ENCODE data around the gene TLE3.

Gene TLE3

GRCh38 chr15:70016511-70016994 is 81.2 kb downstream of the TLE3 start:
- Histone ChIP-seq H3K9me3 (ENCODE audit: control insufficient read depth, low read depth, low read length) (no peaks in the 10 kb centered on the region), H3K36me3 (ENCODE audit: control insufficient read depth, low read depth, low read length) (no peaks in the 10 kb centered on the region), H3K27ac (ENCODE audit: low read length) (no peak overlapping the region), H3K27me3 (ENCODE audit: control insufficient read depth, insufficient read depth, low read length) (peaks cover 9% of the 10 kb centered on the region), H3K4me1 (ENCODE audit: control insufficient read depth, low read depth, low read length) (peaks cover 16% of the 10 kb centered on the region), H3K4me3 (ENCODE audit: low read length) (no peak overlapping the region), H3K9ac (ENCODE audit: low read length) (no peak overlapping the region)

GRCh38 chr15:70014860-70015490 is 82.7 kb downstream of the TLE3 start:
- Histone ChIP-seq H3K9ac (ENCODE audit: low read length) (no peak overlapping the region), H3K9me3 (ENCODE audit: control insufficient read depth, low read depth, low read length) (no peaks in the 10 kb centered on the region), H3K36me3 (ENCODE audit: control insufficient read depth, low read depth, low read length) (no peaks in the 10 kb centered on the region), H3K27me3 (ENCODE audit: control insufficient read depth, insufficient read depth, low read length) (peaks cover 9% of the 10 kb centered on the region), H3K27ac (ENCODE audit: low read length) (no peak overlapping the region), H3K4me3 (ENCODE audit: low read length) (no peak overlapping the region), H3K4me1 (ENCODE audit: control insufficient read depth, low read depth, low read length) (peaks cover 16% of the 10 kb centered on the region)

- Histone ChIP-seq H3K27me3 (ENCODE audit: control insufficient read depth, insufficient read depth, low read length) (peaks cover 9% of the 10 kb centered on the region), H3K9ac (ENCODE audit: low read length) (no peak overlapping the region), H3K36me3 (ENCODE audit: control insufficient read depth, low read depth, low read length) (no peaks in the 10 kb centered on the region), H3K4me1 (ENCODE audit: control insufficient read depth, low read depth, low read length) (peaks cover 16% of the 10 kb centered on the region), H3K27ac (ENCODE audit: low read length) (no peak overlapping the region), H3K4me3 (ENCODE audit: low read length) (no peak overlapping the region), H3K9me3 (ENCODE audit: control insufficient read depth, low read depth, low read length) (no peaks in the 10 kb centered on the region)
These were observed 83.4 kb downstream of the TLE3 start for GRCh38 chr15:70014331-70014730.

GRCh38 chr15:70013656-70014313 is 83.9 kb downstream of the TLE3 start:
- peaks cover 9% of the 10 kb centered on the region for H3K27me3 ChIP-seq (ENCODE audit: control insufficient read depth, insufficient read depth, low read length)
- H3K36me3 ChIP-seq (ENCODE audit: control insufficient read depth, low read depth, low read length): no peaks in the 10 kb centered on the region
- H3K4me1 ChIP-seq (ENCODE audit: control insufficient read depth, low read depth, low read length): peaks cover 16% of the 10 kb centered on the region
- H3K9ac ChIP-seq (ENCODE audit: low read length): no peak overlapping the region
- H3K27ac ChIP-seq (ENCODE audit: low read length): no peak overlapping the region
- no peaks in the 10 kb centered on the region for H3K9me3 ChIP-seq (ENCODE audit: control insufficient read depth, low read depth, low read length)
- no peak overlapping the region for H3K4me3 ChIP-seq (ENCODE audit: low read length)

DNA sequence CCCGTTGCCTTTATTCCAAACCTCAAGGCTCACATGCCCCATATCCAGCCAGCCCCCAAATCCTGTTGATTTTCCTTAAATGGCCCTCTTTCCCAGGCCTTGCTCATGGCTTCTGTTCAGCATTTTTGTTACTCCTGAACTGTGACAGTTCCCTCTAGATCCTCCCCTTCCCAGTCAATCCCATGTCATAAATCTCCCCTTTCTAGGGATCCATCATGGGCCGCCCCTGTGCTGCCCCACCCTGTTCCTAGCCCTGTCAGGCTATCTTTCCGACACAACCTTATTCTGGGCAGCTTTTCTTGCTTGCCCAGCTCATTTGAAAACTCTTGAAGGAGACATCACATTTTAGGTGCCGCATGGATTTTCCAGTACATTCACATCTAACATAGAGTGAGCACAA is 84.8 kb downstream of the TLE3 start:
- H3K27ac ChIP-seq (ENCODE audit: low read length): no peak overlapping the region
- no peaks in the 10 kb centered on the region for H3K9me3 ChIP-seq (ENCODE audit: control insufficient read depth, low read depth, low read length)
- peaks cover 16% of the 10 kb centered on the region for H3K4me1 ChIP-seq (ENCODE audit: control insufficient read depth, low read depth, low read length)
- H3K36me3 ChIP-seq (ENCODE audit: control insufficient read depth, low read depth, low read length): no peaks in the 10 kb centered on the region
- H3K4me3 ChIP-seq (ENCODE audit: low read length): no peak overlapping the region
- no peak overlapping the region for H3K9ac ChIP-seq (ENCODE audit: low read length)
- H3K27me3 ChIP-seq (ENCODE audit: control insufficient read depth, insufficient read depth, low read length): peaks cover 9% of the 10 kb centered on the region

GRCh38 chr15:70008697-70009290 is 88.9 kb downstream of the TLE3 start:
- Histone ChIP-seq H3K36me3 (ENCODE audit: control insufficient read depth, low read depth, low read length) (no peaks in the 10 kb centered on the region), H3K4me3 (ENCODE audit: low read length) (no peak overlapping the region), H3K27ac (ENCODE audit: low read length) (no peak overlapping the region), H3K9ac (ENCODE audit: low read length) (no peak overlapping the region), H3K27me3 (ENCODE audit: control insufficient read depth, insufficient read depth, low read length) (no peaks in the 10 kb centered on the region), H3K9me3 (ENCODE audit: control insufficient read depth, low read depth, low read length) (no peaks in the 10 kb centered on the region), H3K4me1 (ENCODE audit: control insufficient read depth, low read depth, low read length) (peaks cover under 1% of the 10 kb centered on the region)

- Histone ChIP-seq H3K36me3 (ENCODE audit: control insufficient read depth, low read depth, low read length) (no peaks in the 10 kb centered on the region), H3K27me3 (ENCODE audit: control insufficient read depth, insufficient read depth, low read length) (no peaks in the 10 kb centered on the region), H3K9ac (ENCODE audit: low read length) (no peak overlapping the region), H3K4me1 (ENCODE audit: control insufficient read depth, low read depth, low read length) (no peaks in the 10 kb centered on the region), H3K27ac (ENCODE audit: low read length) (no peak overlapping the region), H3K9me3 (ENCODE audit: control insufficient read depth, low read depth, low read length) (no peaks in the 10 kb centered on the region), H3K4me3 (ENCODE audit: low read length) (no peak overlapping the region)
These were observed 91.2 kb downstream of the TLE3 start for GRCh38 chr15:70006259-70007147.

- Histone ChIP-seq H3K27ac (ENCODE audit: low read length) (no peak overlapping the region), H3K4me3 (ENCODE audit: low read length) (no peak overlapping the region), H3K9ac (ENCODE audit: low read length) (no peak overlapping the region), H3K9me3 (ENCODE audit: control insufficient read depth, low read depth, low read length) (no peaks in the 10 kb centered on the region), H3K36me3 (ENCODE audit: control insufficient read depth, low read depth, low read length) (no peaks in the 10 kb centered on the region), H3K27me3 (ENCODE audit: control insufficient read depth, insufficient read depth, low read length) (no peaks in the 10 kb centered on the region), H3K4me1 (ENCODE audit: control insufficient read depth, low read depth, low read length) (no peaks in the 10 kb centered on the region)
These were observed 92.9 kb downstream of the TLE3 start for GRCh38 chr15:70004826-70005225.

GRCh38 chr15:70002897-70003296 is 94.8 kb downstream of the TLE3 start:
- Histone ChIP-seq H3K4me1 (ENCODE audit: control insufficient read depth, low read depth, low read length) (no peaks in the 10 kb centered on the region), H3K9me3 (ENCODE audit: control insufficient read depth, low read depth, low read length) (no peaks in the 10 kb centered on the region), H3K4me3 (ENCODE audit: low read length) (no peak overlapping the region), H3K36me3 (ENCODE audit: control insufficient read depth, low read depth, low read length) (no peaks in the 10 kb centered on the region), H3K27ac (ENCODE audit: low read length) (no peak overlapping the region), H3K9ac (ENCODE audit: low read length) (no peak overlapping the region), H3K27me3 (ENCODE audit: control insufficient read depth, insufficient read depth, low read length) (no peaks in the 10 kb centered on the region)

DNA sequence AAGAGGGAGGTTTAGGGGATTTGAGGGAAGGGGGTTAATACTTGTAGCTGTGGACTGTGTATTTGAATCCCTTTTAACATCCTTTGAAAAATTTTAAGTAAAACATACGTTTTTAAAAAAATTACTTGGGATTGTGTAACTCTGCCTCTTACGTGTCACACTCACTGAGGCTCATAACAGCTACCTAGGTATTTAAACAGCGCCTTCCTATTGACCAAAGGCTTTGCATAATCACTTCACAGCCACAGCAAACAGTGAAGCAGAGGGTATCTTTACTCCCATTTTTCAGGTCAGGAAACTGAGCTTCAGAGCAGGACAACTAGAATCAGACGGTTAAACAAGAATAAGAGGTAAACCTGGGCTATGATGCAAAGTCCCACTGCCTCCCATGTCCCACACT is 95.9 kb downstream of the TLE3 start:
- H3K4me3 ChIP-seq (ENCODE audit: low read length): no peak overlapping the region
- H3K27me3 ChIP-seq (ENCODE audit: control insufficient read depth, insufficient read depth, low read length): no peaks in the 10 kb centered on the region
- H3K36me3 ChIP-seq (ENCODE audit: control insufficient read depth, low read depth, low read length): no peaks in the 10 kb centered on the region
- no peaks in the 10 kb centered on the region for H3K9me3 ChIP-seq (ENCODE audit: control insufficient read depth, low read depth, low read length)
- H3K27ac ChIP-seq (ENCODE audit: low read length): no peak overlapping the region
- no peaks in the 10 kb centered on the region for H3K4me1 ChIP-seq (ENCODE audit: control insufficient read depth, low read depth, low read length)
- no peak overlapping the region for H3K9ac ChIP-seq (ENCODE audit: low read length)

- Histone ChIP-seq H3K27me3 (ENCODE audit: control insufficient read depth, insufficient read depth, low read length) (no peaks in the 10 kb centered on the region), H3K9me3 (ENCODE audit: control insufficient read depth, low read depth, low read length) (no peaks in the 10 kb centered on the region), H3K9ac (ENCODE audit: low read length) (no peak overlapping the region), H3K27ac (ENCODE audit: low read length) (no peak overlapping the region), H3K36me3 (ENCODE audit: control insufficient read depth, low read depth, low read length) (no peaks in the 10 kb centered on the region), H3K4me3 (ENCODE audit: low read length) (no peak overlapping the region), H3K4me1 (ENCODE audit: control insufficient read depth, low read depth, low read length) (no peaks in the 10 kb centered on the region)
These were observed 98.2 kb downstream of the TLE3 start for GRCh38 chr15:69999392-70000085.

Data from iPS-18a (cell line).